Left renal pelvis (tissue), 4 donors: Measurements from ENCODE around the gene JAK1. TPM values are rescaled to one million over a fixed set of nuclear protein-coding genes. Genes with fewer than 3 reads are reported as not detected.
A peak's percentile ranks its signal among the peaks of the same experiment; 100 is the strongest.
"Not testable (repeated sequence)": the region's sequence is repeated elsewhere in the genome, so short reads cannot be mapped to it uniquely, and the experiment has no call there.

Experiments
- DNase-seq, 4 donors: peaks; one replicate each; pipeline ENCODE4 v3.0.0-alpha.2; 2013; ENCODE audit warnings: low read depth in 4 of 4, low spot score in 3 of 4
- polyA plus RNA-seq, 4 donors: library from polyadenylated mRNA; unstranded; fragments of 120-200 nt; gene quantifications; one replicate each; pipeline ENCODE4 v1.2.1, GENCODE V29; 2013; ENCODE audit not compliant: insufficient read length in 4 of 4

The JAK1 gene
- polyA plus RNA-seq = 100 to 1,000 TPM in 2 of 4 donors, 10 to 100 TPM in 2; 93.2 to 127 (median 102) TPM

DNA sequence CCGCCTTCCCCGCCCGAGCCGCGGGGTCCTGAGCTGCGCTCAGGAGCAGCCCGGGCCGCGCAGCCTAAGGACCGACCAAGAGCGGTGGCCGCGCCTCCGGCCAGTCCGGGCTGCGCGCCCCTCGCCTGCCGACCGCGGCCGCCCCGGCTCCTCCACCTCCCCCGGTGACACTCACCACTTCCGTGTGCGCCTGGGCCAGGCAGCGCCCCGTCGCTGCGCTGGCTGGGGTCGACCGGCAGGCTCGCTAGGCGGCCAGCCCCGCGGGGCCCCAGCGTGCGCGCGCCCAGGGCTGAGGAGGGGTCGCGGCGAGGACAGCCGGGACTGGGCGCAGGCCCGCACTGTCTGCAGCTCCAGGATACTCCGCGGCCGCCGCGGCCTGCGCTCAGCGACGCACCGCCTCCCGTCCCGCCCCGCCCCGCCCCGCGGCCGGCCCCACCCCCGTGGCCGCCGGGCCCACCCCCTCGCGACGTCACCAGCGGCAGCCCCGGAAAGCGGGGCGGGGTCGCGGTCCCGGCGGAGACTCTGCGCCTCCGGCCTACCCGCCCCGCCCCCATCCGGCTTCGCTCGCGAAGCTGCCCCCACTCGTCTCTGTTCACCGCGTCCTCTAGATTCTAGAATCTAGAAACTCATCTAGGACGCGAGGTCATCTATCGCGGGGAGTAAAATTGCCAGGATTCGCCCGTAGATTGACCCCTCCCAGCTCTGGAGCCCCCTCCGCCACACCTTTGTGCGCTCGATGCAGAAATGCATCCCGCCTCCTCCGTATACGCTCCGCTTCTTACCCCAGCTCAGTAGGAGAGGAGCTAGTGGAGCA, at the start of gene JAK1:
TSS of gene JAK1 (minus strand) at position 392 of the 814 bp plus-strand sequence. CDS start 80,285 bp downstream, outside the sequence.
- peak; percentile 72 to 80 (median 75) for DNase-seq

DNA sequence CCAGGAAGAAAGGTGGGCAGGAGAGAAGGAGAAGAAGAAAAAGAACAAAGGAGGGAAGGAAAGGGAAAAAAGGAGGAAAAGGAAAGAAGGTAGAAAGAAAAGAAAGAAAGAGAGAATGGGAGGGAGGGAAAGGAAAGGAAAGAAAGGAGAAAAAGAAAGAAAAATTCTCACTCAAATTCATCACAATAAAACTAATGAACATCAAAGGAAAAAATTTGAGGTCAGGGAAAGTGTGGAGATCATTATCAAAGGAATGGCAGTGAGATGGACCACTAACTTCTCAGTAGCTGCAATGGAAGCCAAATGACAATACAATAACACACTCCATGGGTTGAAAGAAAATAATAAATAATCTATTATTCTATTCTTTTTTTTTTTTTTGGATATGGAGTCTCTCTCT, 48.0 kb upstream of the JAK1 start:
- DNase-seq = no peak

DNA sequence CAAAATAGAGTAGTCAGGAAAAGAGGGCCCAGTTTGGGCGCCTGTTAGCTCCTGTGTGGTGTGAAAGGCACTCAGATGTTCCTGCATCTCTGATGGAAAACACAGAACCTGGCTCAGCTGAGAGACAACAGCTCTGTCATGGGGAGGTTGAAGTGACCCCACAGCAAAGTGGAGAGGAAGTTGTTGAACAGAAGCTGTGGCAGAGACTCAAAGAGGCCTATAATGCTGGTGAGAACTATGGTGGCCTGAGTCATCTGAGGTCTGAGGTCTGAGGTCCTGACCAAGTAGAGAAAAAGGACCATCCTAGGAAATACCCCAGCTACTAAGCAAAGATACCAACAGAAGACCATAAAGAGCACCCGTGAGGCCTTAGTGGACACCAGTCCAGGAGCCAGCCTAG, 45.6 kb upstream of the JAK1 start:
- no peak for DNase-seq

- DNase-seq = no peak
Measured at GRCh38 chr1:65009724-65010420, 43.5 kb upstream of the JAK1 start.

DNA sequence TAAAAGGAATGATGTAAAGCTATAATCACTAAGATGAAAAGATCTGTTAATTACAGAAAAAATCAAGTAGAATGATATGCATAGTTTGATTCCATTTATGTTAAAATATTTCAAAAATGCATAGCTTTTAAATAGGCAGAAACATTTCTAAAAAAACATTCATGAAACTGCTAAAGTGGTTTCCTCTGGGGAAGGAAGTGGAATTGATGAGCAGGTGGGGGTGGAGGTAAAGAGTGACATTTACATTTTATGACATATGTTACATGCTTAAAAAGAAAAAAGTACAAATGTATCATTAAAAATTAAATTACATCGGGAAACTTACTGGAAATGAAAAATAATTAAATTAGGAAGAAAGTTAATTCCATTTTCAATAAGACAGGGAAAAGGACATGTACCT, 42.8 kb upstream of the JAK1 start:
- no peak for DNase-seq

DNA sequence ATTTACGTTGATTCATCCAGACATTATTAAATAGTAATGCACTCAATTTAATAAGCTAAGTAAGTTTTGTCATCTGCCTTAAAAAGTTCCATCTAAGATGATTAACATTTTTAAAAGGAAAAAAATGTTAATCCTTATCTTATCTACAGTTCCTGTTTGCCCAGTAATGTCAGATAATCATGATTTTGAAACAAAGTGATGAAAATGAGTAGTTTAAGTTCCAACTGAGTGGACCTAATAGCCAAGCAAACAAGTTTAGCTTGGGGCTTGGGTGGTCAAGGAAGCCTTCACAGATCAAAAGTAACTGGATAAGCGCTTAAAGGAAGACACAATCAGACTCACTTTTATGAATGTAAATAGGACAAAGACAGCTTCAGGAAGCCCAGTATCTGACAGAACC, 40.5 kb upstream of the JAK1 start:
- no peak for DNase-seq

- DNase-seq = no peak
Measured at GRCh38 chr1:65003316-65003664, 36.9 kb upstream of the JAK1 start.

GRCh38 chr1:65002508-65003315, 36.4 kb upstream of the JAK1 start:
- DNase-seq = peak in 2 of 4 donors; percentile 25 to 39

DNA sequence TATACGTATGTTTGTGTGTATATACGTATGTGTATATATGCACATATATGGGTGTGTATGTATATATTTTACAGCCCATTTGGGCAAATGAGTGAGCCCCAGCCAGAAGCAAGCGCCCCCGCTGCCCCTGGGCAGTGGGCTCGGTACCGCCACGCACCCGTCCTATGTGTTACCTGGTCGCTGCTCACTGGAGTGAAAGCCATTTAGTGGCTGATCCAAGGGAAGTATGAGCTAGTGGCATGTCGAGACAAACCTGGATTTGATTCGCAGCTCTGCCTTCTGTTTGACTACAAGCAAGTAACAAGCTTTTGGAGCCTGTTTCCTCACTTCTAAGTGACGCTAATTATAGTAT, 35.8 kb upstream of the JAK1 start:
- DNase-seq = peak in 1 of 4 donors; percentile 24

- peak in 2 of 4 donors; percentile 21 to 27 for DNase-seq
Measured at GRCh38 chr1:65001231-65001792, 35.0 kb upstream of the JAK1 start.

GRCh38 chr1:64998425-64998948, 32.1 kb upstream of the JAK1 start:
- not testable (repeated sequence) for DNase-seq

DNA sequence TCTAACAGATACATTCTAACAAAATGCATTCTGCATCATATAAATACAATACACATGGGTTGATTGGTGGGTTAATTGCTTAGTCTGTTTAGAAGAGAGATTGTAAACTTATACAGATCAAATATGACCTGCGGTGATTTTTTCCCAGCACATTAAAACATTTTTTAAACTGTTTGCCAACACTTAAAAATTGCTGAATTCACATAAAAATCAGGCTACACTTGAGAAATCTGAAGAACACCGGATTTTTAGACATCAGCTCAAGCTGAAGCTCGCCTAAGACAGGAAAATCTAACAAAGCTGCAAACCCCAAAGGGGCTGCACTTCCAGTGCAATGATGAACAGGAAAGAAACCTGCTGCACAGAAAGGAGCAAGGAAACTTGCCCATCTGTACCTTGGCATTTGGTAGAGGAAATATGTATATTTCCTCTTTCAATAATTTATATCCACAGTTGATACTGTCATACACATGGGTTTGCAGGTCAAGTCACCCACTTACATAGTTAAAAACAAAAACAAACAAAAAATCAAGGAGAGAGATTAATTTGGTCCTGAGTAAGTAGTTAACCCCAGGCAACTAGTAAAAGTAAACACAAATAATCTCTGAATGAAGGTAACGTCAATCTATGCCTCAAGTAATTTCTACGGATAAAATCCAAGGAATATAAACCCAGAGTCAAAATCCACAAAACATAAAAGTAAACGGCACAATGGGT, 30.4 kb upstream of the JAK1 start:
- no peak for DNase-seq

GRCh38 chr1:64995316-64995715, 29.0 kb upstream of the JAK1 start:
- DNase-seq = no peak

DNA sequence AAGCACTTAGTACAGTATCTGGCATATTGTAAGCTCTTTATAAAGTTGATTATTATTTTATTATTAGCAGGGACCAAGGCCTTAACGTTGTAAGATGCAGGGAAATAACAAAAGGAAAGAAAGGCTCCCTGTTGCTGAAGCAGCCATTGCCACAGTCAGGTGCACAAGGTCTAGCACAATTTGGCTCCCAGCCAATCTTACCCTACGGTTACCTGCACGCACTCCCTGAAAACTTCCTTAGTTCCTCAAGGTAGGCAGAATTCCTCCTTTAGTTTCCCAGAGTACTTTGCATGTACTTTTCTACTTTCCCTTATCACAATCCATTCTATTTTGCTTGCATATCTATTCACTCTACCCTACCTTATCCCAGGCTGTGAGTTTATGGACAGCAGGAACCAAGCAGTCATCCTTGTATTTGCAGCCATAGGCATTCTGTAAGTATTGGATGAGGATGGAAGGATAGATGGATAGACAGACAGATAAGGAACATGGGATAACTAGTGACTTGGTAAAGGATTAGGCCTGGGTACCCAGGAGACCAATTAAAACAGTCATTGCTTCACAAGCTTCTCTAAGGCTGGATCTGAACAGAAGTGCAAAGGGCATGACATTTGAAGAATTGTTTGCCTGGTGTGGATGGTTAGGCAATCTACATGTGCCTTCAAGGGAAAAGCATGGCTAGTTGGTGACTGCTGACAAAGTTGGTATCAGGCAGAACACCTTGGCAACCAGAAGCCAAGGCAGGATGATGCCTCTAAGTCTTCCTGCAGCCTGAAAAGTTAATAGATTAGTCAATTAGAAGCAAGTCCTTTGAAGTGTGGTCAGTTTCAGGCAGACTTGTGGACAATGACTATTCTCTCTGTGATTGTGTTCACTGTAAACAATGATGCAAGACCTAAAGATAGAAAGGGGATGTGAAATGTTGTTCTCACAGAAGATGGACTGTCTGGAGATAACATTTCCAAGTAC, 20.8 kb upstream of the JAK1 start:
- DNase-seq = no peak

- DNase-seq = no peak
Measured at GRCh38 chr1:64984737-64985136, 18.4 kb upstream of the JAK1 start.

GRCh38 chr1:64984106-64984505, 17.8 kb upstream of the JAK1 start:
- DNase-seq = no peak

- no peak for DNase-seq
Measured at GRCh38 chr1:64983110-64983509, 16.8 kb upstream of the JAK1 start.

DNA sequence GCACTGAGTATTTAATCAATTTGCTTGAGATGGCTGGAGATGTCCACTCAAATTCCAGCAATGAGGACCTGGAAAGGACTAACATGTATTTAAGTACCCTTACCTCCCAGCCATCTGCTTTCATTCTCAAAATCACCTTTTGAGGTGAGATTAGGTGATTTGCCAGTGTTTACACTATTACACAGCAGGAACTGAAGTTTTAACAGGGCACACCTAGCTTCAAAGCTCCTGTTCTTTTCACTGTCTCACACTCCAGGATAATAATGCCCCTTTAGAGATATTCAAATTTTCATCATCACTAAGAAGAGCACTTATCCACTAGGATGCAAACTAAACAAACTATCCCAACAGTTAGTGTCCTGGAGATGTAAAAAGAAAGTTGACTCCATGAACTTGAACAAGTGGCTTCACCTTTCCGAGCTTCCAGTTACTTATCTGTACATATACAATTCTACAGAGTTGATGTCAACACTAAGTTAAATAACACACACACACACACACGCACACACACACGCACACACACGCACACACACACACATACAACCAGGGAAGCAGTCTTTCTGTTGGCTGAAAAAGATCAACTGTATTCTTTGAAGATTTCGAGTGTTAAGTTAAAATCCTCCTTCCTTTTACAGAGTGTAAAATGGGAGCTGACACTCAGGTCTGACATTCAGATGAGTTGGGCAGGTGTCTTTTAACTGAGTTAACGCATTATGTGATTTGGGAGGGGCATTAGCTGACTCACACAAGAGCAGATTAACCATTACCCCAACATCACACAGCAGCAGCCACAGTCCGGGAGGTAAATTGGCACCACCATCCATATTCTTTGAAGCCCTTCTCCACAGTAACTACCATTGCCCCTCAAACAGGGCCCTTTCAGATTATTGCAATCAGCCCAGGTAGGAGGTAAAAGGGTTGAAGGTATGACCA, 15.5 kb upstream of the JAK1 start:
- no peak for DNase-seq
